Activated gamma-delta T cell treated with Interleukin-2 at 50 U/mL for 16 hours (primary cell): ENCODE data around the gene KRTAP12-2.

Source experiments
- DNase-seq: peaks from one replicate; pipeline ENCODE4 v3.0.0-alpha.2; 2020

Gene KRTAP12-2

GRCh38 chr21:44623575-44623974 is 43.2 kb downstream of the KRTAP12-2 start:
- no peak for DNase-seq

- no peak for DNase-seq
Measured at GRCh38 chr21:44619886-44620285, 46.8 kb downstream of the KRTAP12-2 start.

GRCh38 chr21:44618909-44619308 is 47.8 kb downstream of the KRTAP12-2 start:
- DNase-seq = peak; percentile 67

GRCh38 chr21:44618504-44618903 is 48.2 kb downstream of the KRTAP12-2 start:
- no peak for DNase-seq

- DNase-seq = no peak
Measured at GRCh38 chr21:44617071-44617501, 49.6 kb downstream of the KRTAP12-2 start.

- no peak for DNase-seq
Measured at GRCh38 chr21:44616591-44616926, 50.2 kb downstream of the KRTAP12-2 start.
